Common myeloid progenitor, CD34-positive (primary cell): ENCODE measurements around the gene NOL4L.
A peak's percentile ranks its signal among the peaks of the same experiment; 100 is the strongest.

Experiments used
- CTCF ChIA-PET: fragments of 350-600 bp; sonication (Branson Sonifier 250); formaldehyde crosslinking; loops from one replicate; lab custom pipeline; 2021; ENCODE audit warnings: antibody characterized with exemption; lab: Charles Lee
- POLR2A ChIA-PET: fragments of 350-600 bp; sonication (Branson Sonifier 250); formaldehyde crosslinking; loops from one replicate; lab custom pipeline; 2021; ENCODE audit warnings: antibody characterized with exemption; lab: Charles Lee
- DNase-seq, 3 donors: peaks; one replicate each; pipeline versions ENCODE4 v3.0.0 to v3.0.0-alpha.2; 2013
- H3K27ac ChIP-seq, 2 experiments: 1 replicate in 1 of 2; 2 replicates in 1 of 2; pipeline ENCODE4 v1.7.0; 2013; ENCODE audit warnings: inconsistent platforms in 2 of 2, low read length in 2 of 2, mild to moderate bottlenecking in 2 of 2, low read depth in 1 of 2, moderate library complexity in 1 of 2; ENCODE audit not compliant: severe bottlenecking in 2 of 2, insufficient read depth in 1 of 2, poor library complexity in 1 of 2
- H3K27me3 ChIP-seq, 5 experiments: replicated peaks in 2 of 5; 1 replicate in 3 of 5; 2 replicates in 2 of 5; pipeline versions ENCODE4 v1.6.1 to v1.7.0; 2013; ENCODE audit warnings: low read length in 4 of 5, mild to moderate bottlenecking in 2 of 5, moderate library complexity in 2 of 5, inconsistent platforms in 1 of 5; ENCODE audit not compliant: insufficient read depth in 5 of 5, control insufficient read depth in 4 of 5
- H3K36me3 ChIP-seq, 4 experiments: 1 replicate in 2 of 4; 2 replicates in 2 of 4; pipeline versions ENCODE4 v1.6.1 to v1.7.0; 2013; ENCODE audit warnings: low read length in 3 of 4, control low read depth in 1 of 4, mild to moderate bottlenecking in 1 of 4; ENCODE audit not compliant: control insufficient read depth in 4 of 4, insufficient read depth in 4 of 4
- H3K4me1 ChIP-seq, 4 experiments: 1 replicate in 3 of 4; 2 replicates in 1 of 4; pipeline versions ENCODE4 v1.6.1 to v1.7.1; 2013; ENCODE audit warnings: low read length in 3 of 4, mild to moderate bottlenecking in 3 of 4, control low read depth in 1 of 4, inconsistent platforms in 1 of 4, moderate library complexity in 1 of 4; ENCODE audit not compliant: control insufficient read depth in 4 of 4, insufficient read depth in 4 of 4; ENCODE audit errors: control extremely low read depth in 1 of 4
- H3K4me3 ChIP-seq, 7 experiments: 1 replicate in 4 of 7; 2 replicates in 3 of 7; pipeline versions ENCODE4 v1.5.1 to v1.7.0; 2013; ENCODE audit warnings: mild to moderate bottlenecking in 7 of 7, low read length in 6 of 7, moderate library complexity in 6 of 7, inconsistent platforms in 2 of 7, low read depth in 2 of 7, control low read depth in 1 of 7; ENCODE audit not compliant: insufficient read depth in 4 of 7, control insufficient read depth in 1 of 7; ENCODE audit errors: extremely low read depth in 1 of 7
- H3K9me3 ChIP-seq, 5 experiments: 1 replicate in 4 of 5; 2 replicates in 1 of 5; pipeline versions ENCODE4 v1.6.1 to v1.7.1; 2013; ENCODE audit warnings: low read length in 4 of 5, mild to moderate bottlenecking in 2 of 5, inconsistent platforms in 1 of 5, low read depth in 1 of 5, moderate library complexity in 1 of 5; ENCODE audit not compliant: control insufficient read depth in 4 of 5, insufficient read depth in 2 of 5; ENCODE audit errors: control extremely low read depth in 1 of 5
- WGBS: methylation state at CpG from one replicate; pipeline ENCODE4 v1.1.5; 2013; ENCODE audit not compliant: insufficient coverage; 5-methylcytosine and 5-hydroxymethylcytosine counted together

NOL4L gene

DNA sequence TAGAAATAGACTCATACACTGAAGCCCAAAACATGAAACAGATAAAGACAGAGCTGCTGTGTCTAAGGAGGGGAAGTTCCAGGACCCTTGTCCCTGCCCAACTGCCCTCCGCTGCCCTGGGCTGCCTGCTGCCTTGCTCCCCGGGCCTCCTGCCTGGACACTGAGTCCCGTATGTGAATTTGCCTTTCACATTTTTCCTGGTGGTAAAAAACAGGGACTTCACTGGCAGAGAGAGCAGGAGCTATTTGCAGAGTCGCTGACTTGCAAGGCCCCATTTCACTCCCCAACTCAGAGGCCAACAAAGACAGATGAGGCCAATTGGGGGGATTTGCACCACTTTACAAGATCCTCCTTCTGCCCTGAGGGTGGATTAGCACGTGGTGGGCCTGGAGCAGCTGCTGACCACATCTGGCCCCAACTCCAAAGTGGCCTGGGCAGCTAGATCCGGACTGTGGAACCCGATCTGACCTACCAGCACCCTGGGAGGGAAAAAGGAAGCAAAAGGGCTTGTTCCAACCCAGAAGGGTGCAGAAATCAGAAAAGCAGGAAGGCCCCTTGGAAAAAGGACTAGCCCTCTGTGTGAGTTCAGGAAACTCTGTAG is 61.4 kb downstream of the NOL4L start:
- Histone ChIP-seq H3K27me3 (no peaks in the 10 kb centered on the region), H3K4me1 (peaks cover 0 to 75% (median 73%) of the 10 kb centered on the region in 4 experiments), H3K27ac (no peak overlapping the region), H3K36me3 (peaks cover 0 to 43% (median 18%) of the 10 kb centered on the region in 4 experiments), H3K4me3 (no peak overlapping the region), H3K9me3 (no peaks in the 10 kb centered on the region)
- WGBS, result 84% methylated on average over 6 of the region's 7 CpGs
- no peak for DNase-seq
- CTCF ChIA-PET, result interaction anchor here (1.0 to 40.5 kb wide), 16 partner anchors 10 to 255 kb away, joined by 3 to 669 read pairs (median 5); no protein-coding TSS in a partner anchor
- POLR2A ChIA-PET, result interaction anchor here (0.5 to 1.2 kb wide), 2 partner anchors 104 to 257 kb away, joined by 3 to 4 read pairs; no protein-coding TSS in a partner anchor

DNA sequence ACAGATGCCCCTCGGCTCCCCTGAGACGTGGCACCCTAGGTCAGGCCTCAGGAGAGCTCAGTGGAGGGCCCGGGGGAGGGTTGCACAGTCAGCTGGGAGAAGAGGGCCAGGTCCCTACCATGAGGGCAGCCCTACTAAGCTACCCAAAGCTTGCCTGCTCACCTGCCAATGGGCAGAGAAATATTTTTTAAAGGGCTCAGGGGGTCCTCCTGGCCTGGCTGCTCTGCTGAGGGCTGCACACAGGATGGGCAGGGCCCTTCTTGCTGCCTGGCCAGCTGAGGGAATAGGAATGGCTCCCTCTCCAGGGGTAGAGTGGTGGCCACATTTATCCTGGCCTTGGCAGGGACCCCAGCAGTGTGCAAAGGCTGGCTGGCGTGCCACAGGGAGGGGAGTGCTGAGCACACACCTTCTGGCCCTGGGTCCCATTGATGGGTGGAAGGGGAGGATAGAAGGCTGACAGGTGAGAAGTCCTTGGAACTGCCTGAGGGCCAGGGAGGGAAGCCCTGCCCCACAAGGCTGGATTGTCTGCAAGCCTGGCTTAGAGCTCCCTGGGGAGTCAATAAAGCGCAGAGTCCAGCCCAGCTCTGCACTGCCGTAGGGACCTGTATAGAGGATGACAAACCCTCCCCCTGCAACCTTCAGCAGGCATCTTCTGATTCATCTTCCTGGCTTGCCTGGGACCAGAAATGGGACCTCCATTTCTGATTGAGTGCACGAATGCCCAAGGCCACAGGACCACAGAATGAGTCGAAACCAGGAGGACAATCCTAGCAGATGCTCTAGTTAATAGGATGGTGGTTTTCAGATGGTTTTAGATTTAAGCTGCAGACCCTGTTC is 62.1 kb downstream of the NOL4L start:
- POLR2A ChIA-PET, result interaction anchor here (0.5 to 1.4 kb wide), 7 partner anchors 17 to 256 kb away, joined by 3 to 6 read pairs (median 3); partner anchors contain the start of gene C20orf203
- no peak for DNase-seq
- H3K4me1 ChIP-seq, result peaks cover 0 to 72% (median 70%) of the 10 kb centered on the region in 4 experiments
- H3K4me3 ChIP-seq, result no peak overlapping the region
- no peaks in the 10 kb centered on the region for H3K27me3 ChIP-seq
- no peaks in the 10 kb centered on the region for H3K9me3 ChIP-seq
- H3K27ac ChIP-seq, result no peak overlapping the region
- CTCF ChIA-PET, result interaction anchor here (0.6 to 40.5 kb wide), 32 partner anchors 15 to 261 kb away, joined by 3 to 669 read pairs (median 5); partner anchors contain the start of genes C20orf203 and NOL4L
- peaks cover 0 to 50% (median 23%) of the 10 kb centered on the region in 4 experiments for H3K36me3 ChIP-seq
- 68% methylated on average over 8 of the region's 8 CpGs for WGBS

DNA sequence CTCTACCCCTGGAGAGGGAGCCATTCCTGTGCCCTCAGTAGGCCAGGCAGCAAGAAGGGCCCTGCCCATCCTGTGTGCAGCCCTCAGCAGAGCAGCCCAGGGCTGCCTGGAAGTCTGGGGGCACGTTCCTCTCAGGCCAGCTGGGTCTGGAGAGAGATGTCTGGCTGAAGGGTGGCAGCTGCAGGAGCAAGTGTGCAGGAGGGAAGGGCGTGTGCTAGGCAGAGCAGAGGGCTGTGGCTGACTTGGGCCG is 62.7 kb downstream of the NOL4L start:
- H3K4me1 ChIP-seq, result peaks cover 0 to 72% (median 69%) of the 10 kb centered on the region in 4 experiments
- ChIA-PET CTCF (interaction anchor here (0.6 to 40.5 kb wide), 30 partner anchors 8 to 261 kb away, joined by 3 to 669 read pairs (median 5); partner anchors contain the start of genes C20orf203 and NOL4L), POLR2A (interaction anchor here (0.7 to 1.4 kb wide), 5 partner anchors 18 to 151 kb away, joined by 3 to 6 read pairs (median 3); partner anchors contain the start of gene C20orf203)
- no peak overlapping the region for H3K4me3 ChIP-seq
- no peak for DNase-seq
- H3K27ac ChIP-seq, result no peak overlapping the region
- H3K27me3 ChIP-seq, result no peaks in the 10 kb centered on the region
- WGBS, result 26% methylated on average over 3 of the region's 3 CpGs
- peaks cover 0 to 55% (median 27%) of the 10 kb centered on the region in 4 experiments for H3K36me3 ChIP-seq
- no peaks in the 10 kb centered on the region for H3K9me3 ChIP-seq

DNA sequence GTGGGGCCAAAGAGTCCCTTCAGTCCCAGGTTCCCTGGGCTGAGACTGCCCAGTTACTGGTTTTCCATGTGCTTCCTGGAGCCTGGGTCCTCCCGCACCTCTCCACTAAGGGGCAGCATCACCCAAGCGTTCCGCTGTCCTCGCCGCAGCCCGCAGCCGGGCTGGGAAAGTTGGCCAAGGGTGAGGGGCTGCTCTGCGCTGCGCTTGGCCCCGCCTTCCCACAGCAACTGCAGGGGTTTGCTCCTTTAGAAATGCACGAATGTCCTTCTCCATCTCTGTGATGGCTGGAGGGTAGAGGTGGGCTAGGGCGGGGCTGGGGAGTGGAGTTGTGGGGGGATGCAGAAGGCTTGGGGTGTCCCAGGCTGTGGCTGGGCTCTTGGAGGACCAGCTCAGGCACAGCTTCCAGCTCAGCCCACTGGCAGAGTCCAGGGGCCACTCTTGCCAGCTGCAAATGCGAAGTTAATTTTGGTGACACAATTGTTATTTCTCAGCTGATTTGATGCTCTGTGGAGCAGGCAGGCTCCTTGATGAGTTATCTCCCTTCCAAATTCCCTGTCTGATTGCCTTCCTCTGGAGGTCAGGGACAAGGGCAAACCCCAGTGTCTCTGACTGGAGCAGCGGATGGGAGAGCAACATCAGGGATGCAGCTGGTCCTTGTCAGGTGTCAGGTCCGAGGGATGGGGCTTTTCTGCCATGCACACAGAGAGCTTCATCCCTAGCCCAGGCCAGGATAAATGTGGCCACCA is 63.2 kb downstream of the NOL4L start:
- ChIA-PET CTCF (interaction anchor here (0.6 to 40.5 kb wide), 29 partner anchors 8 to 262 kb away, joined by 3 to 669 read pairs (median 5); partner anchors contain the start of genes C20orf203 and NOL4L), POLR2A (interaction anchor here (0.7 to 1.4 kb wide), 5 partner anchors 18 to 151 kb away, joined by 3 to 6 read pairs (median 3); partner anchors contain the start of gene C20orf203)
- Histone ChIP-seq H3K36me3 (peaks cover 0 to 53% (median 27%) of the 10 kb centered on the region in 4 experiments), H3K27me3 (no peaks in the 10 kb centered on the region), H3K27ac (no peak overlapping the region), H3K4me3 (no peak overlapping the region), H3K9me3 (no peaks in the 10 kb centered on the region), H3K4me1 (peaks cover 0 to 72% (median 69%) of the 10 kb centered on the region in 4 experiments)
- peak in 2 of 3 donors; percentile 69 to 77 for DNase-seq
- WGBS, result 51% methylated on average over 4 of the region's 15 CpGs

DNA sequence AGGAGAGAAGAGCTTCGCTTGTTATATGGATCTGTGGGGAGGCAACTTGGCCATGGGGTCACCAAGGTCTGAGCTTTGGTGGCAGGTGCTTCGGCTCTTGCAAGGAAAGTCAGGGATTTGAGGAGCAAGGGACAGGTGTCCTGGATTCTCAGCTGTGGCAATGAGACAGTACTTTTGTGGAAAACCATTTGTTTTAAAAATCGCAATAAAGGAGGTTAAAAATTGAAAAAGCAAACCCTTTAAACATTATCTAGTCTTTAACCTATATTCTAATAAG is 64.3 kb downstream of the NOL4L start:
- Histone ChIP-seq H3K27ac (no peak overlapping the region), H3K4me3 (no peak overlapping the region), H3K9me3 (no peaks in the 10 kb centered on the region), H3K36me3 (peaks cover 0 to 55% (median 30%) of the 10 kb centered on the region in 4 experiments), H3K4me1 (peaks cover 0 to 73% (median 65%) of the 10 kb centered on the region in 4 experiments), H3K27me3 (no peaks in the 10 kb centered on the region)
- POLR2A ChIA-PET, result no interaction called here
- WGBS, result 100% methylated on average over 2 of the region's 3 CpGs
- no peak for DNase-seq
- CTCF ChIA-PET, result interaction anchor here (0.6 to 40.5 kb wide), 14 partner anchors 13 to 258 kb away, joined by 3 to 669 read pairs (median 4); partner anchors contain the start of gene C20orf203

DNA sequence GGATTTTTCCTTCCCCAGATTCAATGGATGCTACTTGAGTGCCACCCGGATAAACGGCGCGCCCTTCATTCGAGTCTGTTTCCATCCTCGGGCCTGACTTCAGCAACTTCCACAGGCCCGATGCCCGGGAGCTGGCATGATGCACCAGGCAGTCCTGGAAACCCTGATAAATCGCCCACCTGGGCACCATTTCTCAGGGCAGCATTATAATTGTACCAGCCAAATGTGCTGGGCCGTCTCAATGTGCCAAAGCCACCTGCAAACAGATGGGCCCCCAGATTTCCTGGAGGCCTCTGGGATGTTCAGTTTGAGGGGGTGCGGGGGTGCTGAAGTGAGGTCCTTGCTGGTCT is 65.8 kb downstream of the NOL4L start:
- POLR2A ChIA-PET, result no interaction called here
- 97% methylated on average over 11 of the region's 11 CpGs for WGBS
- Histone ChIP-seq H3K27ac (no peak overlapping the region), H3K36me3 (peaks cover 2 to 63% (median 34%) of the 10 kb centered on the region in 4 experiments), H3K4me1 (peaks cover 0 to 64% (median 51%) of the 10 kb centered on the region in 4 experiments), H3K4me3 (no peak overlapping the region), H3K9me3 (no peaks in the 10 kb centered on the region), H3K27me3 (no peaks in the 10 kb centered on the region)
- CTCF ChIA-PET, result interaction anchor here (1.1 to 40.5 kb wide), 4 partner anchors 20 to 137 kb away, joined by 3 to 669 read pairs (median 130); no protein-coding TSS in a partner anchor
- no peak for DNase-seq
